Stimulated activated CD4-positive, alpha-beta T cell treated with anti-CD3 and anti-CD28 coated beads, Interleukin-12 subunit alpha, Interleukin-12 subunit beta, amount 100 ng/mL, for 48 hours (primary cell): Measurements from ENCODE around the gene PPIG.
A peak's percentile ranks its signal among the peaks of the same experiment; 100 is the strongest.
"Not testable (repeated sequence)": the region's sequence is repeated elsewhere in the genome, so short reads cannot be mapped to it uniquely, and the experiment has no call there.

Experiments used
- DNase-seq, 3 donors: peaks; one replicate each; pipeline ENCODE4 v3.0.0-alpha.2; 2020; ENCODE audit warnings: low read depth in 2 of 3, low spot score in 1 of 3

Gene PPIG

GRCh38 chr2:169662744-169663143 is 78.6 kb downstream of the PPIG start:
- DNase-seq: no peak

GRCh38 chr2:169663247-169663646 is 79.1 kb downstream of the PPIG start:
- no peak for DNase-seq

- DNase-seq: no peak
Measured at GRCh38 chr2:169664600-169664977, 80.4 kb downstream of the PPIG start.

GRCh38 chr2:169664978-169665930 is 81.1 kb downstream of the PPIG start:
- no peak for DNase-seq

GRCh38 chr2:169667583-169667982 is 83.4 kb downstream of the PPIG start:
- no peak for DNase-seq

- DNase-seq: no peak
Measured at GRCh38 chr2:169670215-169670651, 86.1 kb downstream of the PPIG start.

- no peak for DNase-seq
Measured at GRCh38 chr2:169670937-169671336, 86.8 kb downstream of the PPIG start.

- DNase-seq: no peak
Measured at GRCh38 chr2:169672406-169672805, 88.3 kb downstream of the PPIG start.

GRCh38 chr2:169673106-169673505 is 89.0 kb downstream of the PPIG start:
- no peak for DNase-seq

- no peak for DNase-seq
Measured at GRCh38 chr2:169673921-169674320, 89.8 kb downstream of the PPIG start.

- DNase-seq: no peak
Measured at GRCh38 chr2:169676357-169676756, 92.2 kb downstream of the PPIG start.

- DNase-seq: no peak
Measured at GRCh38 chr2:169676850-169677249, 92.7 kb downstream of the PPIG start.

GRCh38 chr2:169683054-169683424 is 98.9 kb downstream of the PPIG start:
- DNase-seq: peak in 1 of 3 donors; percentile 15

GRCh38 chr2:169683425-169684134 is 99.4 kb downstream of the PPIG start:
- no peak for DNase-seq

- no peak for DNase-seq
Measured at GRCh38 chr2:169684135-169684565, 100.0 kb downstream of the PPIG start.

- not testable (repeated sequence) for DNase-seq
Measured at GRCh38 chr2:169684712-169685111, 100.6 kb downstream of the PPIG start.

- DNase-seq: not testable (repeated sequence)
Measured at GRCh38 chr2:169686825-169687224, 102.7 kb downstream of the PPIG start.

GRCh38 chr2:169687943-169688342 is 103.8 kb downstream of the PPIG start:
- not testable (repeated sequence) for DNase-seq

- no peak for DNase-seq
Measured at GRCh38 chr2:169690958-169691357, 106.8 kb downstream of the PPIG start.
